Measurements from ENCODE around the gene UAP1. TPM values are rescaled to one million over a fixed set of nuclear protein-coding genes. Genes with fewer than 3 reads are reported as not detected.
"Not testable (repeated sequence)": the region's sequence is repeated elsewhere in the genome, so short reads cannot be mapped to it uniquely, and the experiment has no call there.

Gene UAP1
- total RNA-seq, 2 donors from 2014 or later, result 57.9 to 66.6 TPM

GRCh38 chr1:162596514-162597170, 35.1 kb downstream of the UAP1 start:
- WGBS, 2 donors, result 49 to 59% methylated on average over 2 of the region's 2 CpGs
- no peaks in the 10 kb centered on the region for H3K27me3 ChIP-seq
- no peak for ATAC-seq
- TF ChIP-seq POLR2A (IDR thresholded peaks at IDR 0.05), result no peak
- TF ChIP-seq, protein P1, sequence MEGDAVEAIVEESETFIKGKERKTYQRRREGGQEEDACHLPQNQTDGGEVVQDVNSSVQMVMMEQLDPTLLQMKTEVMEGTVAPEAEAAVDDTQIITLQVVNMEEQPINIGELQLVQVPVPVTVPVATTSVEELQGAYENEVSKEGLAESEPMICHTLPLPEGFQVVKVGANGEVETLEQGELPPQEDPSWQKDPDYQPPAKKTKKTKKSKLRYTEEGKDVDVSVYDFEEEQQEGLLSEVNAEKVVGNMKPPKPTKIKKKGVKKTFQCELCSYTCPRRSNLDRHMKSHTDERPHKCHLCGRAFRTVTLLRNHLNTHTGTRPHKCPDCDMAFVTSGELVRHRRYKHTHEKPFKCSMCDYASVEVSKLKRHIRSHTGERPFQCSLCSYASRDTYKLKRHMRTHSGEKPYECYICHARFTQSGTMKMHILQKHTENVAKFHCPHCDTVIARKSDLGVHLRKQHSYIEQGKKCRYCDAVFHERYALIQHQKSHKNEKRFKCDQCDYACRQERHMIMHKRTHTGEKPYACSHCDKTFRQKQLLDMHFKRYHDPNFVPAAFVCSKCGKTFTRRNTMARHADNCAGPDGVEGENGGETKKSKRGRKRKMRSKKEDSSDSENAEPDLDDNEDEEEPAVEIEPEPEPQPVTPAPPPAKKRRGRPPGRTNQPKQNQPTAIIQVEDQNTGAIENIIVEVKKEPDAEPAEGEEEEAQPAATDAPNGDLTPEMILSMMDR (IDR thresholded peaks at IDR 0.05), result no peak
- peaks cover 0 to 26% of the 10 kb centered on the region in 2 donors for H3K36me3 ChIP-seq (replicated peaks in 1 of 2; ENCODE audit: insufficient read depth in 1 of 2, low read depth in 2 of 2)
- H3K4me1 ChIP-seq, result peaks cover 8% of the 10 kb centered on the region
- no peaks in the 10 kb centered on the region for H3K9me3 ChIP-seq
- H3K27ac ChIP-seq, result no peak overlapping the region
- H3K4me3 ChIP-seq, result no peak overlapping the region
- intact Hi-C loops (cut with DNase I), result no loop called here
- DNase-seq, result no peak

DNA sequence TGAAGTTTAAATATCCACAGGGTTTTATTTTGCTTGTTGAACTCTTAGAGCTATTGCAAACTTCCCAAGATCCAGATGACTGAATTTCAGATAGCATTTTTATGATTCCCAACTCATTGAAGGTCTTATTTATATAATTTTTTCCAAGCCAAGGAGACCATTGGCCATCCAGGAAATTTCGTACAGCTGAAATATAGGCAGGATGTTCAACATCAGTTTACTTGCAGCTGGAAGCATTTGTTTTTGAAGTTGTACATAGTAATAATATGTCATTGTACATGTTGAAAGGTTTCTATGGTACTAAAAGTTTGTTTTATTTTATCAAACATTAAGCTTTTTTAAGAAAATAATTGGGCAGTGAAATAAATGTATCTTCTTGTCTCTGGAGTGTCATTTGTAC, 37.9 kb downstream of the UAP1 start:
- ATAC-seq (no peak), DNase-seq (no peak)
- intact Hi-C loops (cut with DNase I), result no loop called here
- H3K27me3 ChIP-seq, result no peaks in the 10 kb centered on the region
- peaks cover 0 to 17% of the 10 kb centered on the region in 2 donors for H3K36me3 ChIP-seq (replicated peaks in 1 of 2; ENCODE audit: insufficient read depth in 1 of 2, low read depth in 2 of 2)
- peaks cover 8% of the 10 kb centered on the region for H3K4me1 ChIP-seq
- no peak overlapping the region for H3K4me3 ChIP-seq
- TF ChIP-seq POLR2A (IDR thresholded peaks at IDR 0.05), result no peak
- TF ChIP-seq, protein P1 (IDR thresholded peaks at IDR 0.05), result no peak
- WGBS, 2 donors, result 85 to 90% methylated on average over 1 of the region's 1 CpG
- H3K27ac ChIP-seq, result no peak overlapping the region
- no peaks in the 10 kb centered on the region for H3K9me3 ChIP-seq

DNA sequence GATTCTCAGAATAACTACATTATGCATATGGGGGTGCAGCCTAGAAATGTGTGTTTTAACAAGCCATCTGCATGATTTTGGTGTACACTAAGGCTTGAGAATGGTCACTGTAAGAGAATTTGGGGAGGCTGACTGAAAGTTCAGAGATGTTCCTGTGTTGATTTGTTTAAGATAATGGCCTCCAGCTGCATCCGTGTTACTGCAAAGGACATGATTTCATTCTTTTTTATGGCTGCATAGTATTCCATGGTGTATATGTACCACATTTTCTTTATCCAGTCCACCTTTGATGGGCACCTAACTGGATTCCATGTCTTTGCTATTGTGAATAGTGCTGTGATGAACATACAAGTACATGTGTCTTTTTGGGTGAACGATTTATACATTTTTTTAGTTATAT, 41.6 kb downstream of the UAP1 start:
- H3K9me3 ChIP-seq; H3K4me3 ChIP-seq; intact Hi-C loops (cut with DNase I); DNase-seq; H3K4me1 ChIP-seq; ATAC-seq; H3K27ac ChIP-seq; H3K27me3 ChIP-seq: not testable (repeated sequence)
- H3K36me3 ChIP-seq (replicated peaks in 1 of 2; ENCODE audit: insufficient read depth in 1 of 2, low read depth in 2 of 2), result peaks cover 0 to 14% of the 10 kb centered on the region in 2 donors
- 93 to 95% methylated on average over 2 of the region's 2 CpGs for WGBS, 2 donors

- no peak overlapping the region for H3K4me3 ChIP-seq
- no peaks in the 10 kb centered on the region for H3K9me3 ChIP-seq
- H3K36me3 ChIP-seq (replicated peaks in 1 of 2; ENCODE audit: insufficient read depth in 1 of 2, low read depth in 2 of 2), result peaks cover 0 to 7% of the 10 kb centered on the region in 2 donors
- no peak for TF ChIP-seq POLR2A (IDR thresholded peaks at IDR 0.05)
- TF ChIP-seq, protein P1 (IDR thresholded peaks at IDR 0.05), result no peak
- WGBS, 2 donors, result 91 to 96% methylated on average over 3 of the region's 3 CpGs
- H3K4me1 ChIP-seq, result no peaks in the 10 kb centered on the region
- DNase-seq (no peak), ATAC-seq (no peak)
- intact Hi-C loops (cut with DNase I), result no loop called here
- H3K27ac ChIP-seq, result no peak overlapping the region
- H3K27me3 ChIP-seq, result no peaks in the 10 kb centered on the region
These were observed 43.9 kb downstream of the UAP1 start for GRCh38 chr1:162605225-162605927.

DNA sequence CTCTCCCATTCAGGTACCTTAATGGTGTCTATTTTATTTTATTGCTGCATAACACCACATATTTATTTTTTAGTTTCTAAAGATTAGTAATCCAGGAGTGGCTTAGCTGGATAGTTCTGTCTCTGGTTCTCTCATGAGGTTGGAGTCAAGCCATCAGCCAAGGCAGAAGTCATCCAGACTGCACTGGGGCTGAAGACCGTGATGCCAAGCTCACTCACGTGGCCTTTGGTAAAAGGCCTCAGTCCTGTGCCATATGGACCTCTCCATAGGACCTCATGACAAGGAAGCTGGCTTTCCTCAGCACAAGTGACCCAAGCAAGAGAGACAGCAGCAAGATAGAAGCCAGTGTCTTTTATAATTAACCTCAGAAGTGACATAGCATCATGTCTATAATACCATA, 47.8 kb downstream of the UAP1 start:
- no peaks in the 10 kb centered on the region for H3K9me3 ChIP-seq
- H3K4me1 ChIP-seq, result peaks cover 18% of the 10 kb centered on the region
- no peak overlapping the region for H3K4me3 ChIP-seq
- intact Hi-C loops (cut with DNase I), result no loop called here
- no peak for TF ChIP-seq POLR2A (IDR thresholded peaks at IDR 0.05)
- TF ChIP-seq, protein P1 (IDR thresholded peaks at IDR 0.05), result no peak
- ATAC-seq (no peak), DNase-seq (no peak)
- WGBS, 2 donors, result 86 to 95% methylated on average over 2 of the region's 2 CpGs
- no peaks in the 10 kb centered on the region for H3K36me3 ChIP-seq (replicated peaks in 1 of 2; ENCODE audit: insufficient read depth in 1 of 2, low read depth in 2 of 2)
- H3K27ac ChIP-seq, result no peak overlapping the region
- no peaks in the 10 kb centered on the region for H3K27me3 ChIP-seq

Data from body of pancreas (tissue), 4 donors.